Activated B cell treated with CpG ODN at 0.5 μM for 24 hours (primary cell): ENCODE results near the gene B3GALT6. TPM values are rescaled to one million over a fixed set of nuclear protein-coding genes. Genes with fewer than 3 reads are reported as not detected.

ENCODE experiments used
- ATAC-seq: fragments of 200-7000 bp; cut with Tn5 transposase; one replicate; pipeline ENCODE4 v1.10.0; 2021; ENCODE audit warnings: low read depth, mild to moderate bottlenecking, moderate library complexity
- CTCF ChIA-PET: fragments of 350-600 bp; sonication (Branson Sonifier 250); formaldehyde crosslinking; loops from one replicate; lab custom pipeline; 2021; ENCODE audit warnings: antibody characterized with exemption; lab: Charles Lee
- POLR2A ChIA-PET: fragments of 350-600 bp; sonication (Branson Sonifier 250); formaldehyde crosslinking; loops from one replicate; lab custom pipeline; 2021; ENCODE audit warnings: antibody characterized with exemption; lab: Charles Lee
- DNase-seq: peaks from one replicate; pipeline ENCODE4 v3.0.0; 2022
- H3K27ac Mint-ChIP-seq: one replicate; pipeline ENCODE4 v1.8.0; 2020; ENCODE audit warnings: mixed read lengths
- H3K27me3 Mint-ChIP-seq: one replicate; pipeline ENCODE4 v1.8.0; 2021; ENCODE audit warnings: mixed read lengths
- H3K36me3 Mint-ChIP-seq: one replicate; pipeline ENCODE4 v1.8.0; 2021; ENCODE audit warnings: low read depth, mixed read lengths
- H3K4me1 Mint-ChIP-seq: one replicate; pipeline ENCODE4 v1.8.0; 2021; ENCODE audit warnings: mixed read lengths
- H3K4me3 Mint-ChIP-seq: one replicate; pipeline ENCODE4 v1.8.0; 2020; ENCODE audit warnings: mild to moderate bottlenecking, mixed read lengths
- H3K9me3 Mint-ChIP-seq: one replicate; pipeline ENCODE4 v1.8.0; 2020; ENCODE audit warnings: mixed read lengths
- intact Hi-C: fragments of 100-400 bp; cut with micrococcal nuclease; formaldehyde crosslinking; loops from one replicate; pipeline ENCODE4 v1.15.1; 2024
- total RNA-seq: library from RNA; stranded (reverse); gene quantifications from 2 replicates; pipeline ENCODE4 v1.2.3, GENCODE V29; 2022
- TF ChIP-seq, protein P1 (sequence below): fragments of 200-600 bp; IDR thresholded peaks from one replicate; pipeline ENCODE4 v1.8.0; 2022; ENCODE audit warnings: antibody characterized with exemption, mild to moderate bottlenecking

B3GALT6 gene
- total RNA-seq, 1 donor from 2014 or later, result 22.1 TPM

DNA sequence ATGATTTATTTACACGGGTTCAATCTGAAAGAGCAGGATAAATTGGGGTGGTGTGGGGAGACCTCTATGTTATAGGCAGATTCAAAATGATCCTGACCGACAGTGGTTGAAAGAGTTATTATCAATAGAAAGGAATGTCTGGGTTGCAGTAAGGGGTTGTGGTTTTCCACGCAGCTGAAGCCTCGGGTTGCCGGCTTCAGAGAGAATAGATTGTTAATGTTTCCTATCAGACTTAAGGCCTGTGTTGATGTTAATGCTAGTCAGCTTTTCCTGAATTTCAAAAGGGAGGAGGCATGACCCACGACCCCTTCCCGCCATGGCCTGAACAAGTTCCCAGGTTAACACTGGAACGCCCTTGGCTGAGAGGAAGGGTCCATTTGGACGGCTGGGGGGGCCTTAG, 43.8 kb downstream of the B3GALT6 start:
- no peaks in the 10 kb centered on the region for H3K27me3 Mint-ChIP-seq
- POLR2A ChIA-PET, result no interaction called here
- H3K9me3 Mint-ChIP-seq, result no peaks in the 10 kb centered on the region
- TF ChIP-seq, protein P1, sequence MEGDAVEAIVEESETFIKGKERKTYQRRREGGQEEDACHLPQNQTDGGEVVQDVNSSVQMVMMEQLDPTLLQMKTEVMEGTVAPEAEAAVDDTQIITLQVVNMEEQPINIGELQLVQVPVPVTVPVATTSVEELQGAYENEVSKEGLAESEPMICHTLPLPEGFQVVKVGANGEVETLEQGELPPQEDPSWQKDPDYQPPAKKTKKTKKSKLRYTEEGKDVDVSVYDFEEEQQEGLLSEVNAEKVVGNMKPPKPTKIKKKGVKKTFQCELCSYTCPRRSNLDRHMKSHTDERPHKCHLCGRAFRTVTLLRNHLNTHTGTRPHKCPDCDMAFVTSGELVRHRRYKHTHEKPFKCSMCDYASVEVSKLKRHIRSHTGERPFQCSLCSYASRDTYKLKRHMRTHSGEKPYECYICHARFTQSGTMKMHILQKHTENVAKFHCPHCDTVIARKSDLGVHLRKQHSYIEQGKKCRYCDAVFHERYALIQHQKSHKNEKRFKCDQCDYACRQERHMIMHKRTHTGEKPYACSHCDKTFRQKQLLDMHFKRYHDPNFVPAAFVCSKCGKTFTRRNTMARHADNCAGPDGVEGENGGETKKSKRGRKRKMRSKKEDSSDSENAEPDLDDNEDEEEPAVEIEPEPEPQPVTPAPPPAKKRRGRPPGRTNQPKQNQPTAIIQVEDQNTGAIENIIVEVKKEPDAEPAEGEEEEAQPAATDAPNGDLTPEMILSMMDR, result no peak
- H3K4me1 Mint-ChIP-seq, result peaks cover 25% of the 10 kb centered on the region
- H3K36me3 Mint-ChIP-seq, result peaks cover 5% of the 10 kb centered on the region
- H3K4me3 Mint-ChIP-seq, result peak overlapping the region; percentile 28
- CTCF ChIA-PET, result interaction anchor here (1.2 kb wide), 1 partner anchor 155 kb away, joined by 6 read pairs; no protein-coding TSS in a partner anchor
- H3K27ac Mint-ChIP-seq, result no peak overlapping the region
- no peak for DNase-seq
- intact Hi-C loops, result no loop called here
- ATAC-seq, result no peak

DNA sequence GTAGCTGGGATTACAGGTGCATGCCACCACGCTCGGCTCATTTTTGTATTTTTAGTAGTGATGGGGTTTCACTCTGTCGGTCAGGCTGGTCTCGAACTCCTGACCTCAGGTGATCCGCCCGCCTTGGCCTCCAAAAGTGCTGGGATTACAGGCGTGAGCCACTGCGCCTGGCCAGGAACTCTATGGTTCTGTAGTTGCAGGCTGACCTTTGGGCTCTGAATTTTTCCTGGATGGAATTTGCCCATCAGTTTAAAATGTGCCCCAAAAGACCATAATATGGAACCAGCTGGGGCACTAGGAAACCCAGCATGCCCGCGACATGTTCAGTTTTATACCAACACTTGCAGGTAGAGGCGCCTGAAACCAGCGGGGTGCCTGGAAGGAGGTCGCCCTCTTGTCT, 46.6 kb downstream of the B3GALT6 start:
- TF ChIP-seq, protein P1, result no peak
- Mint-ChIP-seq H3K9me3 (no peaks in the 10 kb centered on the region), H3K27me3 (no peaks in the 10 kb centered on the region), H3K36me3 (no peaks in the 10 kb centered on the region), H3K27ac (no peak overlapping the region), H3K4me1 (peaks cover 4% of the 10 kb centered on the region), H3K4me3 (no peak overlapping the region)
- DNase-seq (no peak), ATAC-seq (no peak)
- intact Hi-C loops, result no loop called here
- POLR2A ChIA-PET, result interaction anchor here (0.6 to 0.7 kb wide), 2 partner anchors 92 to 148 kb away, joined by 4 read pairs; no protein-coding TSS in a partner anchor
- CTCF ChIA-PET, result interaction anchor here (1.2 kb wide), 2 partner anchors 11 to 13 kb away, joined by 3 read pairs; no protein-coding TSS in a partner anchor

DNA sequence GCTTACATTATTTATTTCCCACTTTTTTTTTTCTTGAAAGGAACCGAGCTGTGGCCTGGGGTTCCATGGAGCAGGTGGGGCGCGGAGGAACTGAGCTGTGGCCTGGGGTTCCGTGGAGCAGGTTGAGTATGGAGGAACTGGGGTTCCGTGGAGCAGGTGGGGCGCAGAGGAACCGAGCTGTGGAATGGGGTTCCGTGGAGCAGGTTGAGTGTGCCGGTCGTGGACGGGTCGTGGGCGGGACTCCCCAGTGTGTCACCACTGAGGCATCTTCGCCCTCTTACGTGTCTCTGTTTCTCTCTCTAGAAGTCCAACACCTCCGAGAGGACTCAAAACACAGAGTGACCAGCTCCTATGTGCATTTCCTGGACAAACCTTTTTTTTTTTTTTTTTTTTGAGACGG, 47.0 kb downstream of the B3GALT6 start:
- Mint-ChIP-seq H3K9me3 (no peaks in the 10 kb centered on the region), H3K36me3 (no peaks in the 10 kb centered on the region), H3K27me3 (no peaks in the 10 kb centered on the region), H3K4me1 (peaks cover 7% of the 10 kb centered on the region), H3K4me3 (no peak overlapping the region), H3K27ac (no peak overlapping the region)
- ATAC-seq, result no peak
- TF ChIP-seq, protein P1, result no peak
- ChIA-PET POLR2A (interaction anchor here (0.6 to 0.7 kb wide), 2 partner anchors 92 to 149 kb away, joined by 4 read pairs; no protein-coding TSS in a partner anchor), CTCF (interaction anchor here (1.0 kb wide), 1 partner anchor 157 kb away, joined by 3 read pairs; no protein-coding TSS in a partner anchor)
- DNase-seq, result no peak
- intact Hi-C loops, result no loop called here

DNA sequence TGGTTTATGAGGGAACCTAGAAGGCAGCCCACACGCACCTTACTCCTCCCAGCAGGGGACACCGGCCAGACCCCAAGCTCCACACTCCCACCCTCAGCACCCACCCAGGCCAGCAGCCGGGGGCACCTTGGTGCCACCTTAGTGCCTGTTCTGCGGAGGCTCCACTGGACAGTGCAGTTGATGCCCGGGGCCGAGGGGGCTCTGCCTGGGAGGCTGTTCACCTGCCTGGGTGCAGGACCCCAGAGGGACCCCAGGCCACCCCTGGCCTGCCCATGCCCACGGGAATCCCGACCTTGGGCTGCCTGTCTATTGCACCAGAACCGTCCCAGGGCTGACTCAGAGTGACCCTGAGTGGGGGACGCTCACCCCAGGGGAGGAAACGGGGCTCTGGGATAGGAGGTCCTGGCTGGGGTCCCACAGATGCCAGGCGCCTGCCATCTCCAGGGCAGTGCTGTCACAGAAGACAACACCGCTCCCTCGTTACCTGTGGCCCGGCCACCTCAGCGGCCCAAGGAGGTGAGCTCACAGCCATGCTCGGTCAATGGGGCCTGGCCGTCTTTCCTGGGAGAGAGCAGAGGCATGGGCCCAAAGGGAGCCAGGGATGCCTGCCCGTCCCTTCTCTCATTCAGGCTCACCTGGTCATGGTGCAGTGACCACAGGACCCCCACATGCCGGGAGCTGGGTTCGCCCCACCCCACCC, 48.9 kb downstream of the B3GALT6 start:
- ATAC-seq, result no peak
- intact Hi-C loops, result no loop called here
- Mint-ChIP-seq H3K36me3 (no peaks in the 10 kb centered on the region), H3K27me3 (no peaks in the 10 kb centered on the region), H3K27ac (no peak overlapping the region), H3K4me3 (no peak overlapping the region), H3K9me3 (no peaks in the 10 kb centered on the region), H3K4me1 (peaks cover 4% of the 10 kb centered on the region)
- TF ChIP-seq, protein P1, result no peak
- no peak for DNase-seq
- POLR2A ChIA-PET, result no interaction called here
- CTCF ChIA-PET, result no interaction called here

DNA sequence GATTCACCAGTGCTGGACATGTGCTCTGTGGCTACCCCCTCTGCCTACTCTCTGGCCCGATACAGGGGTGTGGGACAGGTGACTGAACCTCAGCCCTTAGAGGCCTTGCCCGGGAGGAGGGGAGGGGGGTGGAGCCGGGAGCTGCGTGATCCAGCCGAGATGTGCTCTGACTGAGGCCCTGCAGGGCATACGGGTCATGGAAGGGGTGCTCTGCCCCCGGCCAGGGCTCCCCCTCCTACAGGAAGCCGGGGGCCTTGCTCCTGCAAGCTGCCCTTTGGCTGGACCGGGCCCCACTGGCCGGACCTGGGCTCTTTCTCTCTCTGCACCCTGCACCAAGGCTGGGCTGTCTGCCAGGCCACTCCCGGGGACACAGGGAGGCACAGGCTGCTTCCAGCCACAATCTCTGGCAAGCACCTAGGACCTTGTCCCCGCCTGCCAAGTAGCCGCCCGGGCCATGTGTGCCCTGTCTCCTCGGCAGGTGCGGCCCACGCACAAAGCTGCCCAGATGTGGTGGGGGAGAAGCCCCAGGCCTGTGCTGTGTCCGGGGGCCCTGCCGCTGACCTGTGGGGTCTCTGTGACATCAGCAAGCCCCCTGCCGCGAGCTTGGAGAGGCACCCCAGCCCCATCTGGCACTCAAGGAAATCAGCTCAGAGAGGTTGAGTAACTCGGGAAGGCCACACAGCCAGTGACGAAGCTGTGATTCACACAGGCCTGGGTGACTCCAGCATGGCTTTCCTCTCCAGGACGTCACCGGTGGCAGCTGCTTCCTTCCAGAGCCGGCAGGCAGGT, 49.7 kb downstream of the B3GALT6 start:
- ATAC-seq, result no peak
- CTCF ChIA-PET, result no interaction called here
- no peaks in the 10 kb centered on the region for H3K27me3 Mint-ChIP-seq
- H3K9me3 Mint-ChIP-seq, result no peaks in the 10 kb centered on the region
- intact Hi-C loops, result no loop called here
- POLR2A ChIA-PET, result no interaction called here
- H3K27ac Mint-ChIP-seq, result no peak overlapping the region
- H3K4me3 Mint-ChIP-seq, result no peak overlapping the region
- TF ChIP-seq, protein P1, result no peak
- H3K36me3 Mint-ChIP-seq, result no peaks in the 10 kb centered on the region
- DNase-seq, result no peak
- peaks cover 4% of the 10 kb centered on the region for H3K4me1 Mint-ChIP-seq
